Panc1 (cell line): ENCODE measurements around the gene TRIO. TPM values are rescaled to one million over a fixed set of nuclear protein-coding genes. Genes with fewer than 3 reads are reported as not detected.

Experiments
- ATAC-seq: fragments of 200-7000 bp; cut with Tn5 transposase; 2 replicates; pipeline ENCODE4 v1.9.1; 2020; ENCODE audit warnings: mild to moderate bottlenecking, moderate library complexity
- BruUV-seq: library from RNA; stranded (reverse); fragments of 400-500 nt; replicated peaks from 2 replicates; lab custom pipeline; 2021; lab: Mats Ljungman, UMichigan
- CTCF ChIA-PET: fragments of 300-600 bp; sonication (Branson Sonifier 250); formaldehyde crosslinking; loops from one replicate; lab custom pipeline; 2022; ENCODE audit warnings: antibody characterized with exemption; lab: Charles Lee
- POLR2A ChIA-PET: fragments of 300-600 bp; sonication (Branson Sonifier 250); formaldehyde crosslinking; loops from one replicate; lab custom pipeline; 2022; ENCODE audit warnings: antibody characterized with exemption; lab: Charles Lee
- DNase-seq: peaks from one replicate; pipeline ENCODE4 v3.0.0-alpha.2; 2010; ENCODE audit warnings: low read depth, low spot score
- H3K27ac ChIP-seq: 2 replicates; pipeline ENCODE4 v1.5.1; 2011; ENCODE audit warnings: mild to moderate bottlenecking, low read length, inconsistent platforms
- H3K27me3 ChIP-seq: fragments of 200-500 bp; sonication (Bioruptor generic); 2 replicates; pipeline ENCODE4 v1.6.0; 2014; ENCODE audit warnings: low read length, inconsistent platforms; ENCODE audit not compliant: control insufficient read depth, insufficient read depth
- H3K36me3 ChIP-seq: fragments of 200-500 bp; sonication (Bioruptor generic); 2 replicates; pipeline ENCODE4 v1.5.1; 2014; ENCODE audit warnings: inconsistent platforms, mild to moderate bottlenecking, low read length, moderate library complexity; ENCODE audit not compliant: control insufficient read depth, insufficient read depth
- H3K4me1 ChIP-seq: 2 replicates; pipeline ENCODE4 v1.5.1; 2011; ENCODE audit warnings: inconsistent platforms, mild to moderate bottlenecking, low read length, moderate library complexity; ENCODE audit not compliant: control insufficient read depth, insufficient read depth
- H3K4me3 ChIP-seq, 2 experiments: 2 replicates each; pipeline ENCODE4 v1.5.1; 2011 to 2012; ENCODE audit warnings: low read depth in 2 of 2, low read length in 2 of 2, mild to moderate bottlenecking in 2 of 2, inconsistent platforms in 1 of 2, moderate library complexity in 1 of 2
- H3K9me3 ChIP-seq: fragments of 200-500 bp; sonication (Bioruptor generic); 2 replicates; pipeline ENCODE4 v1.5.1; 2014; ENCODE audit warnings: low read depth, mild to moderate bottlenecking, inconsistent platforms, low read length, moderate library complexity; ENCODE audit not compliant: control insufficient read depth, insufficient read depth
- POLR2AphosphoS5 ChIP-seq: IDR thresholded peaks from 2 replicates; pipeline ENCODE4 v1.6.1; 2012; ENCODE audit warnings: mild to moderate bottlenecking, low read depth, low read length, moderate library complexity
- SIN3A ChIP-seq: IDR thresholded peaks from 2 replicates; pipeline ENCODE4 v1.6.1; 2012; ENCODE audit warnings: low read depth, mild to moderate bottlenecking, low read length, moderate library complexity, borderline replicate concordance; ENCODE audit not compliant: insufficient read depth
- TCF7L2 ChIP-seq: IDR thresholded peaks from 2 replicates; pipeline ENCODE4 v1.6.1; 2011; ENCODE audit warnings: mild to moderate bottlenecking, low read depth, low read length, inconsistent platforms
- in situ Hi-C: cut with HindIII; loops from 2 replicates; pipeline ENCODE4 v1.10.0; 2016; ENCODE audit warnings: low sequenced_read_pairs, low pct_unique_long_range_greater_than_20kb
- intact Hi-C: fragments of 100-400 bp; cut with micrococcal nuclease; formaldehyde crosslinking; loops from one replicate; pipeline ENCODE4 v1.10.0; 2022; ENCODE audit not compliant: unreplicated experiment
- total RNA-seq: library from RNA; stranded (reverse); gene quantifications from one replicate; pipeline ENCODE4 v1.2.1, GENCODE V29; 2021; ENCODE audit not compliant: unreplicated experiment
- TF ChIP-seq, protein P1 (sequence below), 2 experiments: IDR thresholded peaks; 2 replicates each; pipeline ENCODE4 v1.6.1; 2011 to 2012; ENCODE audit warnings: low read depth in 2 of 2, control low read depth in 1 of 2, low read length in 1 of 2, mild to moderate bottlenecking in 1 of 2, moderate library complexity in 1 of 2; ENCODE audit not compliant: insufficient read depth in 1 of 2
- TF ChIP-seq, protein P2 (sequence below): fragments of 450-650 bp; IDR thresholded peaks from 2 replicates; pipeline ENCODE4 v1.5.1; 2017; ENCODE audit warnings: mild to moderate bottlenecking

TRIO gene
- total RNA-seq, 1 experiment from 2014 or later: 349 TPM

DNA sequence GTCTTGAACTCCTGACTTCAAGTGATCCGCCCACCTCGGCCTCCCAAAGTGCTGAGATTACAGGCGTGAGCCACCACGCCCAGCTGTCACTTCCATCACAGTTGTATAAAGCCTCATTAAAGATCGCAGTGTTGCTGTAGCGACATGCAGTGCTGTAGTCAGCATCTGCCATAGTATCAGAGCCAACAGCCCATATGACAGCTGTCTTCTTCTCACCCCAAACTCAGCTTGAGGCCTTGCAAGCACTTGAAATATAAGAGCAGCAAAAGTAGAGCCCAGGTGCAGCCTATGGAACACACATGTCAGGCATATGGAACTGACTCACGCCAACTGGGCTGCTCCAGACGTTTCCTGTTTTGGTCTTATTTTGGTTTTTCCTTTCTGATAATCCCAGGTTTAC is 167.8 kb downstream of the TRIO start:
- intact Hi-C loops (no loop called here), in situ Hi-C loops (no loop called here)
- TF ChIP-seq, protein P1, sequence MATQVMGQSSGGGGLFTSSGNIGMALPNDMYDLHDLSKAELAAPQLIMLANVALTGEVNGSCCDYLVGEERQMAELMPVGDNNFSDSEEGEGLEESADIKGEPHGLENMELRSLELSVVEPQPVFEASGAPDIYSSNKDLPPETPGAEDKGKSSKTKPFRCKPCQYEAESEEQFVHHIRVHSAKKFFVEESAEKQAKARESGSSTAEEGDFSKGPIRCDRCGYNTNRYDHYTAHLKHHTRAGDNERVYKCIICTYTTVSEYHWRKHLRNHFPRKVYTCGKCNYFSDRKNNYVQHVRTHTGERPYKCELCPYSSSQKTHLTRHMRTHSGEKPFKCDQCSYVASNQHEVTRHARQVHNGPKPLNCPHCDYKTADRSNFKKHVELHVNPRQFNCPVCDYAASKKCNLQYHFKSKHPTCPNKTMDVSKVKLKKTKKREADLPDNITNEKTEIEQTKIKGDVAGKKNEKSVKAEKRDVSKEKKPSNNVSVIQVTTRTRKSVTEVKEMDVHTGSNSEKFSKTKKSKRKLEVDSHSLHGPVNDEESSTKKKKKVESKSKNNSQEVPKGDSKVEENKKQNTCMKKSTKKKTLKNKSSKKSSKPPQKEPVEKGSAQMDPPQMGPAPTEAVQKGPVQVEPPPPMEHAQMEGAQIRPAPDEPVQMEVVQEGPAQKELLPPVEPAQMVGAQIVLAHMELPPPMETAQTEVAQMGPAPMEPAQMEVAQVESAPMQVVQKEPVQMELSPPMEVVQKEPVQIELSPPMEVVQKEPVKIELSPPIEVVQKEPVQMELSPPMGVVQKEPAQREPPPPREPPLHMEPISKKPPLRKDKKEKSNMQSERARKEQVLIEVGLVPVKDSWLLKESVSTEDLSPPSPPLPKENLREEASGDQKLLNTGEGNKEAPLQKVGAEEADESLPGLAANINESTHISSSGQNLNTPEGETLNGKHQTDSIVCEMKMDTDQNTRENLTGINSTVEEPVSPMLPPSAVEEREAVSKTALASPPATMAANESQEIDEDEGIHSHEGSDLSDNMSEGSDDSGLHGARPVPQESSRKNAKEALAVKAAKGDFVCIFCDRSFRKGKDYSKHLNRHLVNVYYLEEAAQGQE (IDR thresholded peaks at IDR 0.05; ENCODE audit: insufficient read depth in 1 of 2, low read depth in 2 of 2, low read length in 1 of 2): no peak
- TF ChIP-seq, protein P2, sequence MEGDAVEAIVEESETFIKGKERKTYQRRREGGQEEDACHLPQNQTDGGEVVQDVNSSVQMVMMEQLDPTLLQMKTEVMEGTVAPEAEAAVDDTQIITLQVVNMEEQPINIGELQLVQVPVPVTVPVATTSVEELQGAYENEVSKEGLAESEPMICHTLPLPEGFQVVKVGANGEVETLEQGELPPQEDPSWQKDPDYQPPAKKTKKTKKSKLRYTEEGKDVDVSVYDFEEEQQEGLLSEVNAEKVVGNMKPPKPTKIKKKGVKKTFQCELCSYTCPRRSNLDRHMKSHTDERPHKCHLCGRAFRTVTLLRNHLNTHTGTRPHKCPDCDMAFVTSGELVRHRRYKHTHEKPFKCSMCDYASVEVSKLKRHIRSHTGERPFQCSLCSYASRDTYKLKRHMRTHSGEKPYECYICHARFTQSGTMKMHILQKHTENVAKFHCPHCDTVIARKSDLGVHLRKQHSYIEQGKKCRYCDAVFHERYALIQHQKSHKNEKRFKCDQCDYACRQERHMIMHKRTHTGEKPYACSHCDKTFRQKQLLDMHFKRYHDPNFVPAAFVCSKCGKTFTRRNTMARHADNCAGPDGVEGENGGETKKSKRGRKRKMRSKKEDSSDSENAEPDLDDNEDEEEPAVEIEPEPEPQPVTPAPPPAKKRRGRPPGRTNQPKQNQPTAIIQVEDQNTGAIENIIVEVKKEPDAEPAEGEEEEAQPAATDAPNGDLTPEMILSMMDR: no peak
- TF ChIP-seq POLR2AphosphoS5 (no peak), SIN3A (no peak), TCF7L2 (no peak)
- Histone ChIP-seq H3K9me3 (no peaks in the 10 kb centered on the region), H3K27ac (no peak overlapping the region; the same call in 1 of the 2 replicates), H3K36me3 (peaks cover 53% of the 10 kb centered on the region), H3K27me3 (no peaks in the 10 kb centered on the region), H3K4me3 (no peak overlapping the region), H3K4me1 (peaks cover 21% of the 10 kb centered on the region)
- ATAC-seq (no peak), DNase-seq (no peak)
- BruUV-seq: no TSS peak
- ChIA-PET CTCF (no interaction called here), POLR2A (no interaction called here)

DNA sequence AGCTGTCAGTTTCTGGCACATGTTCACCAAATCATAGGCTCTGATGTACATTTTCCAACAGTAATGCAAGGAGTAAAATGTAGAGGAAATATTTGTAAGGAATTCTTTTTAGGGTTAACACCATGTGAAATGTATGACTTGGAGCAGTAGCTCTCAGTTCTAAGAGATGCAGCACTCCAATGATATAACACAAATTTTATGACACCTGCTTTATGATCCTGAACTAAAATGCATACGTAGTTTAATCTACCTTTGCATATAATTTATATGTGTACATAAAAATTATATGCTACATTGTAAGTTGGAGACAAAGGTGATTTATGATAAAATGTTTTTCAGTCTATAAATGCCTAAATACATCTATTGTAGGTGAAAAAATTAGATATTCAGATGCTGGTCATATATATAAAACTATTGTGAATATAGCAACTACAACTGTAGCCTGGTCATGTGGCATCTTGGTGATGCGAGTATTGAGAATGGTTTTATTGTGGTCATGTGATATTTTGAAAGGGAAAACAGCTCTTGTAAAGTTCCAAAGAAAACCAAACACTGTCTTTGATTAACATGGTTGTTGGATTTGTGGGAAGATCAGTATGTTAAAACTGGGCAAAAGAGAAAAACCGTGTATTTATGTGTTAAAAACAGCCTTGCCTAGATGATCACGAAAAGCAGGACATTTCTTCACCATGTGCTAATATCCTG is 171.0 kb downstream of the TRIO start:
- TF ChIP-seq SIN3A: no peak
- no peak for TF ChIP-seq TCF7L2
- TF ChIP-seq, protein P2: no peak
- TF ChIP-seq, protein P1 (IDR thresholded peaks at IDR 0.05; ENCODE audit: insufficient read depth in 1 of 2, low read depth in 2 of 2, low read length in 1 of 2): no peak
- TF ChIP-seq POLR2AphosphoS5: no peak
- BruUV-seq: no TSS peak
- Histone ChIP-seq H3K36me3 (peaks cover 71% of the 10 kb centered on the region), H3K27me3 (no peaks in the 10 kb centered on the region), H3K9me3 (no peaks in the 10 kb centered on the region), H3K4me1 (peaks cover 12% of the 10 kb centered on the region), H3K4me3 (no peak overlapping the region), H3K27ac (peak overlapping the region; percentile 0; the same call in 1 of the 2 replicates)
- in situ Hi-C loops: no loop called here
- ATAC-seq (no peak), DNase-seq (no peak)
- ChIA-PET POLR2A (interaction anchor here (0.6 kb wide), 1 partner anchor 134 kb away, joined by 4 read pairs; no protein-coding TSS in a partner anchor), CTCF (interaction anchor here (0.5 kb wide), 1 partner anchor 326 kb away, joined by 3 read pairs; no protein-coding TSS in a partner anchor)
- intact Hi-C loops: no loop called here
